Prostate gland (tissue), 2 donors: ENCODE measurements around the gene ZBTB16.

Experiments used
- CTCF ChIP-seq, 4 experiments: fragments of 200-600 bp in 2 of 4; fragments of 450-650 bp in 2 of 4; sonication (generic) in 2 of 4; IDR thresholded peaks; 1 replicate in 3 of 4; 2 replicates in 1 of 4; pipeline ENCODE4 v1.5.1; 2016 to 2019; ENCODE audit warnings: antibody characterized with exemption in 4 of 4, mild to moderate bottlenecking in 2 of 4, moderate library complexity in 2 of 4
- POLR2AphosphoS5 ChIP-seq: sonication (generic); formaldehyde crosslinking; IDR thresholded peaks from one replicate; pipeline ENCODE4 v1.6.1; 2017; ENCODE audit warnings: antibody characterized with exemption

GRCh38 chr11:114274637-114275036 lies 215.1 kb downstream of the ZBTB16 start:
- no peak for TF ChIP-seq POLR2AphosphoS5
- no peak for TF ChIP-seq CTCF (IDR thresholded peaks at IDR 0.05)
